GM23338 (cell line): ENCODE measurements around the gene EMILIN2.

Experiments used
- EZH2phosphoT487 ChIP-seq: fragments of 200-600 bp; sonication (generic); IDR thresholded peaks from one replicate; pipeline ENCODE4 v1.8.1; 2018; ENCODE audit warnings: antibody characterized with exemption; ENCODE audit not compliant: unreplicated experiment
- POLR2AphosphoS5 ChIP-seq: IDR thresholded peaks from 2 replicates; pipeline ENCODE4 v1.6.1; 2016; ENCODE audit warnings: antibody characterized with exemption, low read depth
- REST ChIP-seq: IDR thresholded peaks from one replicate; pipeline ENCODE4 v1.6.1; 2018; ENCODE audit warnings: antibody characterized with exemption; ENCODE audit not compliant: unreplicated experiment
- TF ChIP-seq, protein P1 (sequence below), 2 experiments: fragments of 200-600 bp in 1 of 2; sonication (generic) in 1 of 2; conservative IDR thresholded peaks; 2 replicates each; pipeline versions ENCODE4 v1.5.1 to v1.6.1; 2016 to 2017; ENCODE audit warnings: antibody characterized with exemption in 2 of 2, low read depth in 2 of 2, mild to moderate bottlenecking in 2 of 2, moderate library complexity in 1 of 2

GRCh38 chr18:2818281-2818680 lies 28.5 kb upstream of the EMILIN2 start:
- TF ChIP-seq POLR2AphosphoS5 (no peak), REST (no peak), EZH2phosphoT487 (no peak)
- TF ChIP-seq, protein P1, sequence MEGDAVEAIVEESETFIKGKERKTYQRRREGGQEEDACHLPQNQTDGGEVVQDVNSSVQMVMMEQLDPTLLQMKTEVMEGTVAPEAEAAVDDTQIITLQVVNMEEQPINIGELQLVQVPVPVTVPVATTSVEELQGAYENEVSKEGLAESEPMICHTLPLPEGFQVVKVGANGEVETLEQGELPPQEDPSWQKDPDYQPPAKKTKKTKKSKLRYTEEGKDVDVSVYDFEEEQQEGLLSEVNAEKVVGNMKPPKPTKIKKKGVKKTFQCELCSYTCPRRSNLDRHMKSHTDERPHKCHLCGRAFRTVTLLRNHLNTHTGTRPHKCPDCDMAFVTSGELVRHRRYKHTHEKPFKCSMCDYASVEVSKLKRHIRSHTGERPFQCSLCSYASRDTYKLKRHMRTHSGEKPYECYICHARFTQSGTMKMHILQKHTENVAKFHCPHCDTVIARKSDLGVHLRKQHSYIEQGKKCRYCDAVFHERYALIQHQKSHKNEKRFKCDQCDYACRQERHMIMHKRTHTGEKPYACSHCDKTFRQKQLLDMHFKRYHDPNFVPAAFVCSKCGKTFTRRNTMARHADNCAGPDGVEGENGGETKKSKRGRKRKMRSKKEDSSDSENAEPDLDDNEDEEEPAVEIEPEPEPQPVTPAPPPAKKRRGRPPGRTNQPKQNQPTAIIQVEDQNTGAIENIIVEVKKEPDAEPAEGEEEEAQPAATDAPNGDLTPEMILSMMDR (conservative IDR thresholded peaks at IDR 0.05; ENCODE audit: low read depth in 2 of 2) = no peak
